Measurements from ENCODE around the gene WNT7A. TPM values are rescaled to one million over a fixed set of nuclear protein-coding genes. Genes with fewer than 3 reads are reported as not detected.

Gene WNT7A
- polyA plus RNA-seq, 1 of the 3 experiments (the other 2 are of a cell fraction), result not detected

- Histone ChIP-seq H2AFZ (ENCODE audit: low read depth) (no peak overlapping the region), H3K79me2 (ENCODE audit: insufficient read depth) (no peaks in the 10 kb centered on the region), H3F3A (replicated peaks; ENCODE audit: insufficient read depth) (no peaks in the 10 kb centered on the region), H3K9me3 (no peaks in the 10 kb centered on the region), H4K20me1 (ENCODE audit: insufficient read depth) (no peaks in the 10 kb centered on the region), H3K27ac (ENCODE audit: low read depth in 2 of 2, low read length in 1 of 2) (no peak overlapping the region), H3K4me2 (no peak overlapping the region), H3K4me1 (ENCODE audit: control insufficient read depth in 1 of 2, insufficient read depth in 2 of 2, low read depth in 1 of 2, low read length in 1 of 2) (no peaks in the 10 kb centered on the region; a peak in 1 of 4 replicates), H3K36me3 (replicated peaks in 1 of 2; ENCODE audit: control insufficient read depth in 1 of 2, insufficient read depth in 2 of 2, low read length in 1 of 2) (no peaks in the 10 kb centered on the region), H3K4me3 (ENCODE audit: low read depth in 2 of 2, low read length in 1 of 2) (no peak overlapping the region), H3K9me2 (no peaks in the 10 kb centered on the region), H3K27me3 (ENCODE audit: insufficient read depth) (no peaks in the 10 kb centered on the region), H3K9ac (no peak overlapping the region)
- ChIA-PET POLR2A (no interaction called here), CTCF (interaction anchor here (1.7 kb wide), 1 partner anchor 38 kb away, joined by 3 read pairs; the partner anchor contains the start of gene WNT7A)
- DNase-seq, result no peak
- WGBS (ENCODE audit: low lambda C conversion rate), result 8% methylated on average over 4 of the region's 4 CpGs
- no peak for TF ChIP-seq RFX5 (IDR thresholded peaks at IDR 0.05; ENCODE audit: low read length)
Observed at GRCh38 chr3:13842226-13842625, 37.6 kb downstream of the WNT7A start.

GRCh38 chr3:13841826-13842225 lies 38.0 kb downstream of the WNT7A start:
- TF ChIP-seq TEAD4 (IDR thresholded peaks at IDR 0.05; ENCODE audit: borderline replicate concordance, insufficient read depth), result no peak
- TF ChIP-seq, protein P1, sequence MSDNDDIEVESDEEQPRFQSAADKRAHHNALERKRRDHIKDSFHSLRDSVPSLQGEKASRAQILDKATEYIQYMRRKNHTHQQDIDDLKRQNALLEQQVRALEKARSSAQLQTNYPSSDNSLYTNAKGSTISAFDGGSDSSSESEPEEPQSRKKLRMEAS (IDR thresholded peaks at IDR 0.05; ENCODE audit: low read depth), result no peak
- no peak for TF ChIP-seq CHD2 (IDR thresholded peaks at IDR 0.05; ENCODE audit: low read length, partially characterized antibody)
- no peak for TF ChIP-seq MXI1 (IDR thresholded peaks at IDR 0.05; ENCODE audit: low read depth, low read length)
- TF ChIP-seq YY1 (IDR thresholded peaks at IDR 0.05; ENCODE audit: low read depth), result no peak
- no peak for TF ChIP-seq MEF2A (IDR thresholded peaks at IDR 0.05; ENCODE audit: borderline replicate concordance, low read depth)
- TF ChIP-seq POLR2AphosphoS5 (IDR thresholded peaks at IDR 0.05; ENCODE audit: low read depth, low read length), result no peak
- TF ChIP-seq RXRA (IDR thresholded peaks at IDR 0.05; ENCODE audit: borderline replicate concordance, low read depth), result no peak
- no peak for TF ChIP-seq TAF1 (IDR thresholded peaks at IDR 0.05; ENCODE audit: borderline replicate concordance, low read depth, low read length)
- no peak for TF ChIP-seq CTCF (IDR thresholded peaks at IDR 0.05)
- TF ChIP-seq GATA2 (CRISPR knock-in tag; IDR thresholded peaks at IDR 0.05), result no peak
- TF ChIP-seq RFX5 (IDR thresholded peaks at IDR 0.05; ENCODE audit: low read length), result no peak
- no peaks in the 10 kb centered on the region for H3K79me2 ChIP-seq (ENCODE audit: insufficient read depth)
- no peak for DNase-seq
- H3K9me3 ChIP-seq, result no peaks in the 10 kb centered on the region
- no peaks in the 10 kb centered on the region for H4K20me1 ChIP-seq (ENCODE audit: insufficient read depth)
- no peak overlapping the region for H2AFZ ChIP-seq (ENCODE audit: low read depth)
- ChIA-PET CTCF (no interaction called here), POLR2A (no interaction called here)
- H3F3A ChIP-seq (replicated peaks; ENCODE audit: insufficient read depth), result no peaks in the 10 kb centered on the region
- H3K27me3 ChIP-seq (ENCODE audit: insufficient read depth), result no peaks in the 10 kb centered on the region
- no peak overlapping the region for H3K27ac ChIP-seq (ENCODE audit: low read depth in 2 of 2, low read length in 1 of 2)
- H3K9ac ChIP-seq, result no peak overlapping the region
- H3K4me2 ChIP-seq, result no peak overlapping the region
- H3K4me1 ChIP-seq (ENCODE audit: control insufficient read depth in 1 of 2, insufficient read depth in 2 of 2, low read depth in 1 of 2, low read length in 1 of 2), result no peaks in the 10 kb centered on the region; a peak in 1 of 4 replicates
- no peak overlapping the region for H3K4me3 ChIP-seq (ENCODE audit: low read depth in 2 of 2, low read length in 1 of 2)
- no peaks in the 10 kb centered on the region for H3K36me3 ChIP-seq (replicated peaks in 1 of 2; ENCODE audit: control insufficient read depth in 1 of 2, insufficient read depth in 2 of 2, low read length in 1 of 2)
- H3K9me2 ChIP-seq, result no peaks in the 10 kb centered on the region
- 21% methylated on average over 4 of the region's 4 CpGs for WGBS (ENCODE audit: low lambda C conversion rate)

Measured in SK-N-SH (cell line).